Keratinocyte (primary cell): Measurements from ENCODE around the gene SCRG1. TPM values are rescaled to one million over a fixed set of nuclear protein-coding genes. Genes with fewer than 3 reads are reported as not detected.

Experiments
- DNase-seq: peaks from one replicate; pipeline ENCODE4 v3.0.0-alpha.2; 2011; ENCODE audit warnings: low read depth, missing footprints, low spot score
- FAIRE-seq: peaks from 2 replicates; lab custom pipeline; 2011; peaks lifted over from hg19 to GRCh38; lab: Jason Lieb, UNC
- H2AFZ ChIP-seq: 2 replicates; pipeline ENCODE4 v1.6.0; 2012; ENCODE audit warnings: low read length, control low read depth, inconsistent platforms; ENCODE audit not compliant: control insufficient read depth
- H3K27ac ChIP-seq: 2 replicates; pipeline ENCODE4 v1.5.1; 2011; ENCODE audit warnings: low read length; ENCODE audit not compliant: control insufficient read depth, insufficient read depth
- H3K27me3 ChIP-seq: 3 replicates; pipeline ENCODE4 v1.6.0; 2011; ENCODE audit warnings: low read length; ENCODE audit not compliant: control insufficient read depth, insufficient read depth; ENCODE audit errors: extremely low read depth
- H3K36me3 ChIP-seq, 2 experiments: 2 replicates in 1 of 2; 3 replicates in 1 of 2; pipeline ENCODE4 v1.5.1; 2011; ENCODE audit warnings: low read length in 2 of 2, mild to moderate bottlenecking in 1 of 2; ENCODE audit not compliant: control insufficient read depth in 2 of 2, insufficient read depth in 2 of 2; ENCODE audit errors: extremely low read depth in 1 of 2
- H3K4me1 ChIP-seq: 3 replicates; pipeline ENCODE4 v1.5.1; 2011; ENCODE audit warnings: low read length; ENCODE audit not compliant: control insufficient read depth, insufficient read depth; ENCODE audit errors: extremely low read depth
- H3K4me2 ChIP-seq: 3 replicates; pipeline ENCODE4 v1.6.0; 2011; ENCODE audit warnings: low read depth, low read length; ENCODE audit not compliant: control insufficient read depth, insufficient read depth; ENCODE audit errors: extremely low read depth
- H3K4me3 ChIP-seq, 3 experiments: fragments of 200-600 bp in 1 of 3; sonication (generic) in 1 of 3; 2 replicates in 2 of 3; 3 replicates in 1 of 3; pipeline ENCODE4 v1.5.1; 2011 to 2016; ENCODE audit warnings: low read length in 3 of 3, mild to moderate bottlenecking in 3 of 3, control low read depth in 2 of 3, inconsistent platforms in 1 of 3, low read depth in 1 of 3, mixed read lengths in 1 of 3, mixed run types in 1 of 3, moderate library complexity in 1 of 3; ENCODE audit not compliant: control insufficient read depth in 2 of 3, insufficient read depth in 2 of 3; ENCODE audit errors: extremely low read depth in 1 of 3
- H3K79me2 ChIP-seq: 2 replicates; pipeline ENCODE4 v1.6.0; 2012; ENCODE audit warnings: low read length; ENCODE audit not compliant: control insufficient read depth, insufficient read depth
- H3K9ac ChIP-seq: 3 replicates; pipeline ENCODE4 v1.6.0; 2011; ENCODE audit warnings: low read length; ENCODE audit not compliant: control insufficient read depth, insufficient read depth; ENCODE audit errors: extremely low read depth
- H3K9me1 ChIP-seq: 3 replicates; pipeline ENCODE4 v1.6.0; 2011; ENCODE audit warnings: low read length; ENCODE audit not compliant: control insufficient read depth, insufficient read depth; ENCODE audit errors: extremely low read depth
- H3K9me3 ChIP-seq: 2 replicates; pipeline ENCODE4 v1.5.1; 2012; ENCODE audit warnings: low read depth, low read length; ENCODE audit not compliant: control insufficient read depth
- H4K20me1 ChIP-seq: 3 replicates; pipeline ENCODE4 v1.6.0; 2011; ENCODE audit warnings: low read length; ENCODE audit not compliant: control insufficient read depth, insufficient read depth; ENCODE audit errors: extremely low read depth
- EZH2 ChIP-seq: IDR thresholded peaks from one replicate; pipeline ENCODE4 v1.6.1; 2012; ENCODE audit warnings: inconsistent platforms, mild to moderate bottlenecking, low read length, moderate library complexity
- dilution Hi-C: fragments of 300-500 bp; cut with MboI; formaldehyde crosslinking; loops from one replicate; pipeline ENCODE4 v1.7.0; 2020; ENCODE audit warnings: low sequenced_read_pairs; ENCODE audit not compliant: extremely low pct_ligation_motif_present
- polyA plus RNA-seq, 5 experiments: library from polyadenylated mRNA; depleted of rRNA in 3 of 5; stranded (reverse) in 3 of 5; stranded (forward) in 1 of 5; unstranded in 1 of 5; fragments of >200 nt; gene quantifications; 1 replicate in 1 of 5; 2 replicates in 3 of 5; 3 replicates in 1 of 5; pipeline versions ENCODE4 v1.2.1 to v1.2.3, GENCODE V29; 2011 to 2012; ENCODE audit warnings: missing spikeins in 2 of 5, low read depth in 1 of 5, low replicate concordance in 1 of 5
- TF ChIP-seq, protein P1 (sequence below), 3 experiments: IDR thresholded peaks in 1 of 3; conservative IDR thresholded peaks in 1 of 3; optimal IDR thresholded peaks in 1 of 3; 2 replicates in 2 of 3; 3 replicates in 1 of 3; pipeline versions ENCODE3 to v1.5.1; 2011; ENCODE audit warnings: low read length in 3 of 3, mild to moderate bottlenecking in 3 of 3, moderate library complexity in 2 of 3, control low read depth in 1 of 3, inconsistent platforms in 1 of 3; ENCODE audit not compliant: insufficient read depth in 2 of 3; ENCODE audit errors: extremely low read depth in 1 of 3

The SCRG1 gene
- polyA plus RNA-seq, 1 donor (not counting 4 experiments of a cell fraction or from before 2014, with no cell fraction given) = not detected

- Histone ChIP-seq H4K20me1 (no peaks in the 10 kb centered on the region), H2AFZ (no peak overlapping the region), H3K4me3 (no peak overlapping the region), H3K9ac (no peak overlapping the region), H3K4me2 (no peak overlapping the region), H3K36me3 (no peaks in the 10 kb centered on the region), H3K79me2 (no peaks in the 10 kb centered on the region), H3K9me3 (no peaks in the 10 kb centered on the region), H3K27ac (no peak overlapping the region), H3K4me1 (no peaks in the 10 kb centered on the region), H3K9me1 (no peaks in the 10 kb centered on the region), H3K27me3 (no peaks in the 10 kb centered on the region)
- dilution Hi-C loops = no loop called here
- DNase-seq (no peak), FAIRE-seq (no peak)
- TF ChIP-seq EZH2 = no peak
- TF ChIP-seq, protein P1, sequence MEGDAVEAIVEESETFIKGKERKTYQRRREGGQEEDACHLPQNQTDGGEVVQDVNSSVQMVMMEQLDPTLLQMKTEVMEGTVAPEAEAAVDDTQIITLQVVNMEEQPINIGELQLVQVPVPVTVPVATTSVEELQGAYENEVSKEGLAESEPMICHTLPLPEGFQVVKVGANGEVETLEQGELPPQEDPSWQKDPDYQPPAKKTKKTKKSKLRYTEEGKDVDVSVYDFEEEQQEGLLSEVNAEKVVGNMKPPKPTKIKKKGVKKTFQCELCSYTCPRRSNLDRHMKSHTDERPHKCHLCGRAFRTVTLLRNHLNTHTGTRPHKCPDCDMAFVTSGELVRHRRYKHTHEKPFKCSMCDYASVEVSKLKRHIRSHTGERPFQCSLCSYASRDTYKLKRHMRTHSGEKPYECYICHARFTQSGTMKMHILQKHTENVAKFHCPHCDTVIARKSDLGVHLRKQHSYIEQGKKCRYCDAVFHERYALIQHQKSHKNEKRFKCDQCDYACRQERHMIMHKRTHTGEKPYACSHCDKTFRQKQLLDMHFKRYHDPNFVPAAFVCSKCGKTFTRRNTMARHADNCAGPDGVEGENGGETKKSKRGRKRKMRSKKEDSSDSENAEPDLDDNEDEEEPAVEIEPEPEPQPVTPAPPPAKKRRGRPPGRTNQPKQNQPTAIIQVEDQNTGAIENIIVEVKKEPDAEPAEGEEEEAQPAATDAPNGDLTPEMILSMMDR (optimal IDR thresholded peaks at IDR 0.05 in 1 of 3, IDR thresholded peaks at IDR 0.05 in 1 of 3, conservative IDR thresholded peaks at IDR 0.05 in 1 of 3; ENCODE audit: extremely low read depth in 1 of 3, insufficient read depth in 2 of 3, low read length in 3 of 3) = no peak
Measured at GRCh38 chr4:173417833-173418232, 18.9 kb upstream of the SCRG1 start.

DNA sequence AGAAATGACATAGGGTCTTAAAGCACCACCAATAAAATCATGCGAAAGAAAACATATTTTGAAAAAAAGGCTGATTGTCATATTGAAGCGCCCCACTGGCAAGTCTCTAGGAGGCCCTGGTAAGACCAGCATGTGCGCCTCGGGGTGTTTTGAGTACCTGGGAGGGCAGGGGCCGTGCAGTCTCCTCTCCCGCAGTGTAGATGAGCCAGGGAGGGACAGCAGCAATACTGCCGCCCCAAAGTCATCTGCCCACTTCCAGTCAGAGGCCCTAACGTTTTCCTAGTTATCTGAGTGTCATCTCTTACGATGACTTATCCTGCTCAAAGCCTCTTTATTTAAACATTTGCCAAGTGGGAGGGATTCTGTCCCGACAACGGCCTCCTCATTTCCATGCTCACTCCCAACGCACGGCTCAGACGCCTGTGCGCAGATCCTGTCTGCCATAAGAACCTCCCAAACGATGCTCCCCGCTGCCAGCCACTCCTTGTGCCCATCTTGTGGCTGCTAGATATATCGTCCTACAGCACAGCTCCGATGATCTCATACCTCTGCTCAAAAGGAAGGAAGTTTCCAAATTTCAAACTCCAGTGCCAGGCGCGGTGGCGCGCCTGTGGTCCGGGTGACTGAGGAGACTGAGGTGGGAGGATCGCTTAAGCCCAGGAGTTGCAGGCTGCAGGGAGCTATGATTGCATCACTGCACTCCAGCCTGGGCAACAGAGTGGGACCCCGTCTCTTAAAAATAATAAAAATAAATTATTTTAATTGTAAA, 17.2 kb upstream of the SCRG1 start:
- TF ChIP-seq EZH2 = no peak
- TF ChIP-seq, protein P1 (optimal IDR thresholded peaks at IDR 0.05 in 1 of 3, IDR thresholded peaks at IDR 0.05 in 1 of 3, conservative IDR thresholded peaks at IDR 0.05 in 1 of 3; ENCODE audit: extremely low read depth in 1 of 3, insufficient read depth in 2 of 3, low read length in 3 of 3) = no peak
- no peak overlapping the region for H3K4me2 ChIP-seq
- no peak for DNase-seq

More for the DNA sequence above, 17.2 kb upstream of the SCRG1 start:
- Histone ChIP-seq H3K9me3 (no peaks in the 10 kb centered on the region), H2AFZ (no peak overlapping the region), H3K9ac (no peak overlapping the region), H3K27ac (no peak overlapping the region), H3K79me2 (no peaks in the 10 kb centered on the region), H3K4me3 (no peak overlapping the region), H3K27me3 (no peaks in the 10 kb centered on the region), H3K36me3 (no peaks in the 10 kb centered on the region), H4K20me1 (no peaks in the 10 kb centered on the region), H3K9me1 (no peaks in the 10 kb centered on the region), H3K4me1 (no peaks in the 10 kb centered on the region)
- FAIRE-seq = no peak
- dilution Hi-C loops = no loop called here
